Measurements from ENCODE around the gene RBMS3. TPM values are rescaled to one million over a fixed set of nuclear protein-coding genes. Genes with fewer than 3 reads are reported as not detected.
"Not testable (repeated sequence)": the region's sequence is repeated elsewhere in the genome, so short reads cannot be mapped to it uniquely, and the experiment has no call there.

Gene RBMS3
- total RNA-seq, 3 donors from 2014 or later = 48.4 to 117 (median 103) TPM

- no peaks in the 10 kb centered on the region for H3K4me1 ChIP-seq
- TF ChIP-seq CTCF (IDR thresholded peaks at IDR 0.05) = peak; percentile 46 to 76 (median 54)
- TF ChIP-seq POLR2A (IDR thresholded peaks at IDR 0.05) = no peak
- no peak for TF ChIP-seq POLR2AphosphoS5 (IDR thresholded peaks at IDR 0.05)
- no peak overlapping the region for H3K4me3 ChIP-seq
- H3K27me3 ChIP-seq = no peaks in the 10 kb centered on the region
- no peak overlapping the region for H3K27ac ChIP-seq
- intact Hi-C loops (cut with DNase I; ENCODE audit: low total_unique reads) = no loop called here
- H3K36me3 ChIP-seq = no peaks in the 10 kb centered on the region
- no peaks in the 10 kb centered on the region for H3K9me3 ChIP-seq
- peak in 1 of 2 donors; percentile 24 for DNase-seq (ENCODE audit: low spot score in 2 of 2)
Observed at GRCh38 chr3:30042274-30042859, 761.5 kb downstream of the RBMS3 start.

GRCh38 chr3:30042916-30043555, 762.2 kb downstream of the RBMS3 start:
- intact Hi-C loops (cut with DNase I; ENCODE audit: low total_unique reads) = no loop called here
- Histone ChIP-seq H3K27me3 (no peaks in the 10 kb centered on the region), H3K9me3 (no peaks in the 10 kb centered on the region), H3K4me3 (no peak overlapping the region), H3K4me1 (no peaks in the 10 kb centered on the region), H3K36me3 (no peaks in the 10 kb centered on the region), H3K27ac (no peak overlapping the region)
- TF ChIP-seq POLR2AphosphoS5 (IDR thresholded peaks at IDR 0.05) (no peak), CTCF (IDR thresholded peaks at IDR 0.05) (no peak), POLR2A (IDR thresholded peaks at IDR 0.05) (no peak)
- no peak for DNase-seq (ENCODE audit: low spot score in 2 of 2)

GRCh38 chr3:30044515-30044914, 763.6 kb downstream of the RBMS3 start:
- no peak for TF ChIP-seq CTCF (IDR thresholded peaks at IDR 0.05)
- Histone ChIP-seq H3K36me3 (no peaks in the 10 kb centered on the region), H3K27ac (no peak overlapping the region), H3K9me3 (no peaks in the 10 kb centered on the region), H3K4me1 (no peaks in the 10 kb centered on the region), H3K4me3 (no peak overlapping the region), H3K27me3 (no peaks in the 10 kb centered on the region)
- intact Hi-C loops (cut with DNase I; ENCODE audit: low total_unique reads) = no loop called here
- no peak for DNase-seq (ENCODE audit: low spot score in 2 of 2)

- TF ChIP-seq POLR2AphosphoS5 (IDR thresholded peaks at IDR 0.05) = no peak
- no peak for TF ChIP-seq POLR2A (IDR thresholded peaks at IDR 0.05)
- TF ChIP-seq CTCF (IDR thresholded peaks at IDR 0.05) = no peak
- DNase-seq (ENCODE audit: low spot score in 2 of 2) = no peak
- intact Hi-C loops (cut with DNase I; ENCODE audit: low total_unique reads) = no loop called here
Observed at GRCh38 chr3:30048431-30048830, 767.6 kb downstream of the RBMS3 start.

GRCh38 chr3:30050116-30050515, 769.2 kb downstream of the RBMS3 start:
- H3K9me3 ChIP-seq; H3K36me3 ChIP-seq; DNase-seq (ENCODE audit: low spot score in 2 of 2); H3K27ac ChIP-seq; H3K4me1 ChIP-seq; H3K27me3 ChIP-seq; intact Hi-C loops (cut with DNase I; ENCODE audit: low total_unique reads); H3K4me3 ChIP-seq: not testable (repeated sequence)

More at GRCh38 chr3:30048431-30048830, 767.6 kb downstream of the RBMS3 start:
- Histone ChIP-seq H3K27ac (no peak overlapping the region), H3K36me3 (no peaks in the 10 kb centered on the region), H3K27me3 (no peaks in the 10 kb centered on the region), H3K9me3 (peaks cover 0 to 3% of the 10 kb centered on the region in 2 donors), H3K4me1 (no peaks in the 10 kb centered on the region), H3K4me3 (no peak overlapping the region)
